Adrenal gland (tissue), 12 donors: Measurements from ENCODE around the gene SIM2. TPM values are rescaled to one million over a fixed set of nuclear protein-coding genes. Genes with fewer than 3 reads are reported as not detected.
"Not testable (repeated sequence)": the region's sequence is repeated elsewhere in the genome, so short reads cannot be mapped to it uniquely, and the experiment has no call there.

Experiments
- DNase-seq, 7 donors: peaks; one replicate each; pipeline ENCODE4 v3.0.0-alpha.2; 2019 to 2020
- H3K27ac ChIP-seq, 5 donors: fragments of 200-600 bp; sonication (generic) in 4 of 5; 1 replicate in 3 of 5; 2 replicates in 2 of 5; pipeline versions ENCODE4 v1.5.1 to v1.8.0; 2016 to 2020; ENCODE audit warnings: mild to moderate bottlenecking in 1 of 5
- H3K27me3 ChIP-seq: fragments of 200-600 bp; 2 replicates; pipeline ENCODE4 v1.8.0; 2021
- H3K36me3 ChIP-seq, 2 donors: fragments of 200-600 bp; replicated peaks in 1 of 2; 1 replicate in 1 of 2; 2 replicates in 1 of 2; pipeline versions ENCODE4 v1.5.1 to v1.8.0; 2018 to 2022
- H3K4me1 ChIP-seq, 2 donors: fragments of 200-600 bp; replicated peaks in 1 of 2; 1 replicate in 1 of 2; 2 replicates in 1 of 2; pipeline versions ENCODE4 v1.5.1 to v1.8.0; 2018 to 2021
- H3K4me3 ChIP-seq, 4 donors: fragments of 200-600 bp; sonication (generic) in 3 of 4; one replicate each; pipeline ENCODE4 v1.5.1; 2016 to 2018
- H3K9me3 ChIP-seq, 3 donors: fragments of 200-600 bp; sonication (generic) in 1 of 3; replicated peaks in 1 of 3; 1 replicate in 2 of 3; 2 replicates in 1 of 3; pipeline versions ENCODE4 v1.5.1 to v1.8.0; 2016 to 2021
- POLR2A ChIP-seq, 2 donors: fragments of 450-650 bp; IDR thresholded peaks; one replicate each; pipeline ENCODE4 v1.6.1; 2017; ENCODE audit warnings: antibody characterized with exemption in 2 of 2, mild to moderate bottlenecking in 2 of 2, moderate library complexity in 1 of 2
- WGBS, 4 donors: extraction: QIAGEN DNeasy Blood & Tissue Kit in 2 of 4; methylation state at CpG; one replicate each; pipeline versions ENCODE4 v1.1.5 to v1.1.7; 2013 to 2017; 5-methylcytosine and 5-hydroxymethylcytosine counted together
- intact Hi-C, 2 donors: fragments of 100-400 bp; cut with DNase I; formaldehyde crosslinking; loops; one replicate each; pipeline versions ENCODE4 v1.14.1 to v1.15.0; 2022 to 2023
- polyA plus RNA-seq, 3 donors: library from polyadenylated mRNA; stranded (reverse); fragments of 200-250 nt in 2 of 3; fragments of 350-450 nt in 1 of 3; fragmentation: Illumina TruSeq in 1 of 3; extraction: RNeasy Lipid Tissue Mini Kit (QIAGEN cat#74804) in 1 of 3; gene quantifications; one replicate each; pipeline ENCODE4 v1.2.3, GENCODE V29; 2013 to 2014
- total RNA-seq, 9 donors: library from RNA; depleted of rRNA in 4 of 9; stranded (reverse); fragments of >200 nt in 4 of 9; fragments of 120-200 nt in 1 of 9; fragmentation: NEBNext Ultra II Directional in 1 of 9; extraction: Animal tissue kit (Norgen Biotek cat#: 25700) in 1 of 9; gene quantifications; one replicate each; pipeline versions ENCODE4 v1.1.0 to v1.2.4, GENCODE V29; 2013 to 2023
- TF ChIP-seq, protein P1 (sequence below), 6 experiments: fragments of 450-650 bp in 4 of 6; fragments of 200-600 bp in 2 of 6; sonication (generic) in 1 of 6; IDR thresholded peaks; 1 replicate in 5 of 6; 2 replicates in 1 of 6; pipeline versions ENCODE4 v1.5.1 to v1.8.0; 2016 to 2021; ENCODE audit warnings: antibody characterized with exemption in 6 of 6, mild to moderate bottlenecking in 2 of 6, moderate library complexity in 1 of 6
- donor health status: healthy with polysubstance abuse.
- donor health status: Bipolar disorder and iron deficiency.
- donor health status: DM: yes; HTN: yes; CAD: no.
- donor health status: DM: no; HTN: no; CAD: no.
- donor health status: DM: no; HTN: no; CAD: no.
- donor health status: DM: yes; HTN: yes; CAD: no.

The SIM2 gene
- total and polyA plus RNA-seq, 12 donors: 0.03 to 0.55 (median 0.15) TPM; not detected in 5

DNA sequence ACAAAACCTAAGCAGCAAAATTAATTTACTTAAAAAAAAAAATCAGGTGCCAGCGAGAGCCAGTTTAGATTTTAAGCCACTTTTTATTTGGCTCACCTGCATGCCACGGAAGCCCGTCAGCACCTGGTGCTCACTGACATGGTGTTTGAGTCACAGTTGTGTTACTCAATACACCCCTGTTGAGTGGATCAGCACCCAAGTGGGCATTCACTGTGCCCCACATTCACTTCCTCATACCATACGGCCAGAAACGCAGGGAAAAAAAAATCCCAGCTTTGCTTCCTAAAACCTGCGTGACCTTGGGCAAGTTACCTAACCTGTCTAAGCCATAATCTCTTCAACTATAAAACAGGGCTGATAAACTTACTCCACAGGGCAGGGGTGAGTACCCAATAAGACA, 42.8 kb upstream of the SIM2 start:
- H3K4me1 ChIP-seq: no peaks in the 10 kb centered on the region
- H3K27me3 ChIP-seq: peaks cover 26% of the 10 kb centered on the region
- intact Hi-C loops: loop anchor here in 1 of 2 donors (10.0 kb wide), 1 partner anchor 269 kb away; no protein-coding TSS in a partner anchor
- no peak for DNase-seq
- no peak overlapping the region for H3K27ac ChIP-seq
- TF ChIP-seq POLR2A (IDR thresholded peaks at IDR 0.05): no peak
- TF ChIP-seq, protein P1, sequence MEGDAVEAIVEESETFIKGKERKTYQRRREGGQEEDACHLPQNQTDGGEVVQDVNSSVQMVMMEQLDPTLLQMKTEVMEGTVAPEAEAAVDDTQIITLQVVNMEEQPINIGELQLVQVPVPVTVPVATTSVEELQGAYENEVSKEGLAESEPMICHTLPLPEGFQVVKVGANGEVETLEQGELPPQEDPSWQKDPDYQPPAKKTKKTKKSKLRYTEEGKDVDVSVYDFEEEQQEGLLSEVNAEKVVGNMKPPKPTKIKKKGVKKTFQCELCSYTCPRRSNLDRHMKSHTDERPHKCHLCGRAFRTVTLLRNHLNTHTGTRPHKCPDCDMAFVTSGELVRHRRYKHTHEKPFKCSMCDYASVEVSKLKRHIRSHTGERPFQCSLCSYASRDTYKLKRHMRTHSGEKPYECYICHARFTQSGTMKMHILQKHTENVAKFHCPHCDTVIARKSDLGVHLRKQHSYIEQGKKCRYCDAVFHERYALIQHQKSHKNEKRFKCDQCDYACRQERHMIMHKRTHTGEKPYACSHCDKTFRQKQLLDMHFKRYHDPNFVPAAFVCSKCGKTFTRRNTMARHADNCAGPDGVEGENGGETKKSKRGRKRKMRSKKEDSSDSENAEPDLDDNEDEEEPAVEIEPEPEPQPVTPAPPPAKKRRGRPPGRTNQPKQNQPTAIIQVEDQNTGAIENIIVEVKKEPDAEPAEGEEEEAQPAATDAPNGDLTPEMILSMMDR (IDR thresholded peaks at IDR 0.05): no peak
- H3K36me3 ChIP-seq: no peaks in the 10 kb centered on the region
- no peak overlapping the region for H3K4me3 ChIP-seq
- no peaks in the 10 kb centered on the region for H3K9me3 ChIP-seq
- WGBS, 4 donors: 69 to 79% (median 74%) methylated on average over 6 of the region's 6 CpGs

DNA sequence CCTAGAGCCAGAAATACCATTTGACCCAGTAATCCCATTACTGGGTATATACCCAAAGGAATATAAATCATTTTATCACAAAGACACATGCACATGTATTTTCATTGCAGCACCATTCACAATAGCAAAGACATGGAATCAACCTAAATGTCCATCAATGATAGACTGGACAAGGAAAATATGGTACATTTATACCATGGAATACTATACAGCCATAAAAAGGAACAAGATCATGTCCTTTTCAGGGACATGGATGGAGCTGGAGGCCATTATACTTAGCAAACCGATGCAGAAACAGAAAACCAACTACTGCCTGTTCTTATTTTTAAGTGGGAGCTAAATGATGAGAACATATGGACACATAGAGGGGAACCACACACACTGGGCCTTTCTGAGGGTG, 41.6 kb upstream of the SIM2 start:
- peaks cover 26% of the 10 kb centered on the region for H3K27me3 ChIP-seq
- not testable (repeated sequence) for H3K36me3 ChIP-seq, H3K4me3 ChIP-seq, H3K4me1 ChIP-seq, H3K9me3 ChIP-seq, DNase-seq, H3K27ac ChIP-seq
- intact Hi-C loops: loop anchor here in 1 of 2 donors (10.0 kb wide), 1 partner anchor 268 kb away; no protein-coding TSS in a partner anchor
- 62 to 79% (median 72%) methylated on average over 1 of the region's 1 CpG for WGBS, 4 donors

- Histone ChIP-seq H3K9me3 (no peaks in the 10 kb centered on the region), H3K4me3 (no peak overlapping the region), H3K36me3 (no peaks in the 10 kb centered on the region), H3K4me1 (no peaks in the 10 kb centered on the region), H3K27me3 (peaks cover 26% of the 10 kb centered on the region), H3K27ac (no peak overlapping the region)
- intact Hi-C loops: loop anchor here in 1 of 2 donors (10.0 kb wide), 1 partner anchor 267 kb away; no protein-coding TSS in a partner anchor
- no peak for TF ChIP-seq POLR2A (IDR thresholded peaks at IDR 0.05)
- TF ChIP-seq, protein P1 (IDR thresholded peaks at IDR 0.05): no peak
- 84 to 91% (median 87%) methylated on average over 4 of the region's 4 CpGs for WGBS, 4 donors
- DNase-seq: no peak
Measured at GRCh38 chr21:36657999-36658398, 40.9 kb upstream of the SIM2 start.

DNA sequence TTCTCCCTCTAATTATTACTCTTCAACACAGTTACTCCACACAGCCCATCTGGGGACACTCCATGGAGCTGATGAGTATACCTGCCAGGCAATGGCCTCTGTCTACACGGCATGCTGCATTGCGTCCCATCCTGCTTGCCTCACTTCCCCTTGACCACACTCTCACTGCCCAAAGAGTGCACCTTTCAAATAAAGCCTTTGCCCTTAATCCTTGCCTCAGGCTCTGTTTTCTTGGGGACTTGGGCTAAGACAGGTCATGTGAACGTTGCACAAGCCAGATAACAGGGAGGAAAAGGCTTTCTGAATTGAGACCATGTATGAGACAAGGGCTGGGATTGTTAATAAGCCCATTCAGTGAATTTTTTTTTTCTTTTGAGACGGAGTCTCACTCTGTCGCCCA, 40.0 kb upstream of the SIM2 start:
- no peak overlapping the region for H3K4me3 ChIP-seq
- H3K36me3 ChIP-seq: no peaks in the 10 kb centered on the region
- 70 to 81% (median 76%) methylated on average over 5 of the region's 5 CpGs for WGBS, 4 donors
- TF ChIP-seq, protein P1 (IDR thresholded peaks at IDR 0.05): no peak
- no peaks in the 10 kb centered on the region for H3K4me1 ChIP-seq
- no peaks in the 10 kb centered on the region for H3K9me3 ChIP-seq
- intact Hi-C loops: loop anchor here in 1 of 2 donors (10.0 kb wide), 1 partner anchor 266 kb away; no protein-coding TSS in a partner anchor
- no peak for DNase-seq
- peaks cover 34% of the 10 kb centered on the region for H3K27me3 ChIP-seq
- no peak overlapping the region for H3K27ac ChIP-seq
